Ovary (tissue), 9 donors: ENCODE results near the gene TPSB2. TPM values are rescaled to one million over a fixed set of nuclear protein-coding genes. Genes with fewer than 3 reads are reported as not detected.
"Not testable (repeated sequence)": the region's sequence is repeated elsewhere in the genome, so short reads cannot be mapped to it uniquely, and the experiment has no call there.

ENCODE experiments used
- DNase-seq, 5 donors: peaks; one replicate each; pipeline ENCODE4 v3.0.0-alpha.2; 2019 to 2020
- H3K27ac ChIP-seq, 2 donors: fragments of 200-600 bp; one replicate each; pipeline versions ENCODE4 v1.5.1 to v1.8.0; 2019 to 2022
- H3K27me3 ChIP-seq: fragments of 200-600 bp; one replicate; pipeline ENCODE4 v1.8.0; 2022
- H3K36me3 ChIP-seq: fragments of 200-600 bp; sonication (generic); one replicate; pipeline ENCODE4 v1.5.1; 2019
- H3K4me1 ChIP-seq: one replicate; pipeline ENCODE4 v1.8.1; 2013; ENCODE audit warnings: mild to moderate bottlenecking, moderate library complexity; ENCODE audit not compliant: insufficient read depth
- H3K4me3 ChIP-seq: fragments of 200-600 bp; sonication (generic); one replicate; pipeline ENCODE4 v1.5.1; 2017
- H3K9me3 ChIP-seq, 2 donors: fragments of 200-600 bp in 1 of 2; sonication (generic) in 1 of 2; one replicate each; pipeline versions ENCODE4 v1.5.1 to v1.8.1; 2013 to 2019; ENCODE audit warnings: mild to moderate bottlenecking in 1 of 2, moderate library complexity in 1 of 2
- EP300 ChIP-seq: sonication (generic); formaldehyde crosslinking; IDR thresholded peaks from one replicate; pipeline ENCODE4 v1.6.1; 2017; ENCODE audit warnings: antibody characterized with exemption
- WGBS, 3 donors: extraction: QIAGEN DNeasy Blood & Tissue Kit in 1 of 3; methylation state at CpG; one replicate each; pipeline versions ENCODE4 v1.1.5 to v1.1.7; 2013 to 2017; 5-methylcytosine and 5-hydroxymethylcytosine counted together
- intact Hi-C, 4 donors: fragments of 100-400 bp; cut with DNase I; formaldehyde crosslinking; loops; one replicate each; pipeline versions ENCODE4 v1.11.0 to v1.15.1; 2022 to 2023
- polyA plus RNA-seq, 2 donors: library from polyadenylated mRNA; stranded (reverse); fragments of 200-250 nt in 1 of 2; fragments of 350-450 nt in 1 of 2; fragmentation: Illumina TruSeq in 1 of 2; extraction: RNeasy Lipid Tissue Mini Kit (QIAGEN cat#74804) in 1 of 2; gene quantifications; one replicate each; pipeline ENCODE4 v1.2.3, GENCODE V29; 2013 to 2014
- total RNA-seq, 7 donors: library from RNA; depleted of rRNA in 2 of 7; stranded (reverse); fragments of >200 nt in 2 of 7; fragmentation: NEBNext Ultra II Directional in 3 of 7; extraction: Animal tissue kit (Norgen Biotek cat#: 25700) in 3 of 7; gene quantifications; one replicate each; pipeline versions ENCODE4 v1.1.0 to v1.2.4, GENCODE V29; 2016 to 2023
- donor health status: DM: no; HTN: no; CAD: no; lungs with moderate emphysema.
- donor health status: DM: no; HTN: no; CAD: no.
- donor health status: Bipolar disorder and iron deficiency.
- donor health status: DM: yes; HTN: yes; CAD: no.
- donor health status: DM: no; HTN: no; CAD: no.
- donor health status: DM: yes; HTN: yes; CAD: no.

Gene TPSB2
- total and polyA plus RNA-seq, 9 donors: 1.0 to 17.3 (median 4.4) TPM; not detected in 3

DNA sequence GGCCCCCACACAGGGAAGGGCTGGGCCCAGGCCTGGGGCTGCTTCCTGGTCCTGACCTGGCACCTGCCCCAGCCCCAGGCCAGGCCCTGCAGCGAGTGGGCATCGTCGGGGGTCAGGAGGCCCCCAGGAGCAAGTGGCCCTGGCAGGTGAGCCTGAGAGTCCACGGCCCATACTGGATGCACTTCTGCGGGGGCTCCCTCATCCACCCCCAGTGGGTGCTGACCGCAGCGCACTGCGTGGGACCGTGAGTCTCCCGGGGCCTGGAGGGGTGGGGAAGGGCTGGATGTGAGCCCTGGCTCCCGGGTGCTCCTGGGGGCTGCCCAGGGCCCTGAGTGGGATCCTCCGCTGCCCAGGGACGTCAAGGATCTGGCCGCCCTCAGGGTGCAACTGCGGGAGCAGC, 11.1 kb upstream of the TPSB2 start:
- H3K4me1 ChIP-seq, intact Hi-C loops, H3K36me3 ChIP-seq, H3K9me3 ChIP-seq, H3K27ac ChIP-seq, H3K27me3 ChIP-seq, H3K4me3 ChIP-seq: not testable (repeated sequence)
- WGBS, 3 donors: 58 to 95% methylated on average over 4 to 12 of the region's 15 CpGs; no CpG with 5 or more reads in 1 of the 3 donors
- peak in 1 of 5 donors; percentile 20 for DNase-seq

GRCh38 chr16:1240436-1240835, 10.5 kb upstream of the TPSB2 start, which contains the start of gene TPSAB1:
Gene TPSAB1, plus strand, starts transcription at chr16:1240705. Its CDS starts 234 bp downstream, at chr16:1240939.
- intact Hi-C loops, H3K4me3 ChIP-seq, H3K9me3 ChIP-seq, H3K27me3 ChIP-seq, H3K36me3 ChIP-seq, H3K4me1 ChIP-seq, H3K27ac ChIP-seq: not testable (repeated sequence)
- 38 to 68% methylated on average over 6 to 7 of the region's 12 CpGs; no CpG with 5 or more reads in 1 of the 3 donors for WGBS, 3 donors
- peak in 1 of 5 donors; percentile 1 for DNase-seq

- H3K9me3 ChIP-seq, H3K4me3 ChIP-seq, intact Hi-C loops, H3K27ac ChIP-seq, H3K27me3 ChIP-seq, H3K36me3 ChIP-seq, H3K4me1 ChIP-seq: not testable (repeated sequence)
- peak in 1 of 5 donors; percentile 13 for DNase-seq
- WGBS, 3 donors: 75 to 95% (median 78%) methylated on average over 7 to 9 of the region's 9 CpGs
Measured at GRCh38 chr16:1239575-1239974, 9.6 kb upstream of the TPSB2 start.

DNA sequence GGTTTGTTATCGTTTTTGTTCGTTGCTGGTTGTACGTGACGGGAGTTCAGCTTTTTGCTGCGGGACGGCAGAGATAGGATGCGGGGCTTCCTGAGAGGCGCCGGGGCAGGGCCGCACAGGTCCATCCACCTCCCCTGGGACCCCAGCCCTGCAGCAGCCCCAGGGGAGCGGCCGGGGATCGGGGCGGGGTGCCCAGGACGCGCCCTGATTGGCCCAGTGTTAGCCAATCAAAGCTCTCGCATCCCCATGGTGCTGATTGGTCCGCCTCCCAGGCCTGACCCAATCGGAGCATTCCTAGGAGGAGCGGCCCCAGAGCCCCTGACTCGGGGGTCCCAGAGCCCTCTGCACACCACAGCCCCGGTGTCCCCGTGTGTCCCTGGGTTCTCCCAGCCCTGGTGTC, 8.9 kb upstream of the TPSB2 start:
- H3K27ac ChIP-seq, H3K9me3 ChIP-seq, H3K36me3 ChIP-seq, H3K4me1 ChIP-seq, intact Hi-C loops, H3K27me3 ChIP-seq, H3K4me3 ChIP-seq: not testable (repeated sequence)
- DNase-seq: peak in 2 of 5 donors; percentile 22 to 59
- 7 to 33% (median 23%) methylated on average over 4 to 20 of the region's 23 CpGs for WGBS, 3 donors

- H3K36me3 ChIP-seq: no peaks in the 10 kb centered on the region
- no peaks in the 10 kb centered on the region for H3K27me3 ChIP-seq
- no peak overlapping the region for H3K27ac ChIP-seq
- H3K4me3 ChIP-seq: no peak overlapping the region
- no peaks in the 10 kb centered on the region for H3K9me3 ChIP-seq
- H3K4me1 ChIP-seq: no peaks in the 10 kb centered on the region
- intact Hi-C loops: no loop called here
- WGBS, 3 donors: 70 to 73% (median 71%) methylated on average over 9 of the region's 9 CpGs
- no peak for TF ChIP-seq EP300
- peak in 1 of 5 donors; percentile 5 for DNase-seq
Measured at GRCh38 chr16:1237990-1238389, 8.0 kb upstream of the TPSB2 start.

GRCh38 chr16:1236659-1237058, 6.7 kb upstream of the TPSB2 start:
- H3K4me3 ChIP-seq, DNase-seq, H3K27me3 ChIP-seq, H3K27ac ChIP-seq, H3K36me3 ChIP-seq, H3K4me1 ChIP-seq, intact Hi-C loops, H3K9me3 ChIP-seq: not testable (repeated sequence)
- WGBS, 3 donors: no CpG with 5 or more reads among the region's 29 CpGs

DNA sequence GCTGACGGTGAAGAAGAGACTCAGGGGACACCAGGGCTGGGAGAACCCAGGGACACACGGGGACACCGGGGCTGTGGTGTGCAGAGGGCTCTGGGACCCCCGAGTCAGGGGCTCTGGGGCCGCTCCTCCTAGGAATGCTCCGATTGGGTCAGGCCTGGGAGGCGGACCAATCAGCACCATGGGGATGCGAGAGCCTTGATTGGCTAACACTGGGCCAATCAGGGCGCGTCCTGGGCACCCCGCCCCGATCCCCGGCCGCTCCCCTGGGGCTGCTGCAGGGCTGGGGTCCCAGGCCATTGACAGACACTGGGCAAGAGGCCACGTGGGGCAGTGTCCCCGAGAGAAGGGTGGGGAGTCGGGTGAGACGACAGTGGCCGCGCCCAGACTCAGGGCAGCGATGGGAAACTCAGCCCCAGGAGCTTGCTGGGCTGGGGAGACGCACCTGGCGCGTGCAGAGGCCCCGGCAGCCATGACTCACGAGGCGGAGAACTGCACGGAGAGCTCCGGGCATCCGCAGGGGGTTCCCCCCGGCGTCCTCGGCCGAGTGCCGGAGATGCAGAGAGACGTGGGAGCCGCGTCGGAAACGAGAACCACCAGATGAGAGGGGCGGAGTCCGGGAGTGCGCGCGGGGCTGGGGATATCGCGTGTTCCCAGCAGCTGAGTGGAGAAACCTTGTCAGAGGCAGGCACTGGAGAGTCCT, 2.2 kb upstream of the TPSB2 start:
- DNase-seq, H3K4me1 ChIP-seq, intact Hi-C loops, H3K9me3 ChIP-seq, H3K4me3 ChIP-seq, H3K27ac ChIP-seq, H3K27me3 ChIP-seq, H3K36me3 ChIP-seq: not testable (repeated sequence)
- no CpG with 5 or more reads among the region's 47 CpGs for WGBS, 3 donors

DNA sequence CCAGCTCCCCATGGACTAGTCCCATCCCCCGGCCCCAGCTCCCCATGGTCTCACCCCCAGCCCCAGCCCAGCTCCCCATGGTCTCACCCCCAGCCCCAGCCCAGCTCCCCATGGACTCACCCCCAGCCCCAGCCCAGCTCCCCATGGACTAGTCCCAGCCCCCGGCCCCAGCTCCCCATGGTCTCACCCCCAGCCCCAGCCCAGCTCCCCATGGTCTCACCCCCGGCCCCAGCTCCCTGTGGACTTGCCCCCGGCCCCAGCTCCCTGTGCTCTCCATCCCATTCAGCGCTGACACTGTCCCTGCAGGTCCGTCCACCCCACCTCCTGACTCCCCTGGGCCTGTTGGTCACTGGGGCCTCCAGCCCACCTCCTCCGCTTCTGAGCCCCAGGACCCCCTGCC, 1.3 kb upstream of the TPSB2 start:
- H3K36me3 ChIP-seq, H3K4me3 ChIP-seq, H3K4me1 ChIP-seq, H3K27ac ChIP-seq, H3K9me3 ChIP-seq, H3K27me3 ChIP-seq, intact Hi-C loops: not testable (repeated sequence)
- peak in 3 of 5 donors; percentile 5 to 31 (median 20) for DNase-seq
- 72 to 100% methylated on average over 1 to 7 of the region's 7 CpGs; no CpG with 5 or more reads in 1 of the 3 donors for WGBS, 3 donors

GRCh38 chr16:1230471-1231212, 658 bp upstream of the TPSB2 start:
- H3K9me3 ChIP-seq, intact Hi-C loops, H3K4me3 ChIP-seq, H3K27me3 ChIP-seq, H3K36me3 ChIP-seq, H3K4me1 ChIP-seq, H3K27ac ChIP-seq: not testable (repeated sequence)
- DNase-seq: peak in 3 of 5 donors; percentile 8 to 31 (median 15)
- WGBS, 3 donors: 65 to 74% (median 69%) methylated on average over 15 to 17 of the region's 17 CpGs

DNA sequence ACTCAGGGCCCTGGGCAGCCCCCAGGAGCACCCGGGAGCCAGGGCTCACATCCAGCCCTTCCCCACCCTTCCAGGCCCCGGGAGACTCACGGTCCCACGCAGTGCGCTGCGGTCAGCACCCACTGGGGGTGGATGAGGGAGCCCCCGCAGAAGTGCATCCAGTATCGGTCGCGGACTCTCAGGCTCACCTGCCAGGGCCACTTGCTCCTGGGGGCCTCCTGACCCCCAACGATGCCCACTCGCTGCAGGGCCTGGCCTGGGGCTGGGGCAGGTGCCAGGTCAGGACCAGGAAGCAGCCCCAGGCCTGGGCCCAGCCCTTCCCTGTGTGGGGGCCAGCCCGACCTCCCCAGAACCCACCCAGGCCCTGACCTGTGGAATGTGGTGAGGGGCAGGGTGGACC, 508 bp downstream of the TPSB2 start:
- H3K27me3 ChIP-seq, H3K27ac ChIP-seq, H3K36me3 ChIP-seq, intact Hi-C loops, H3K4me3 ChIP-seq, H3K9me3 ChIP-seq, H3K4me1 ChIP-seq: not testable (repeated sequence)
- 67% methylated on average over 9 of the region's 13 CpGs; no CpG with 5 or more reads in 2 of the 3 donors for WGBS, 3 donors
- DNase-seq: peak in 3 of 5 donors; percentile 6 to 24 (median 22)

GRCh38 chr16:1228227-1228626, 1.8 kb downstream of the TPSB2 start:
- H3K27ac ChIP-seq, H3K9me3 ChIP-seq, H3K4me3 ChIP-seq, H3K27me3 ChIP-seq, H3K4me1 ChIP-seq, intact Hi-C loops, H3K36me3 ChIP-seq: not testable (repeated sequence)
- DNase-seq: peak in 4 of 5 donors; percentile 5 to 31 (median 12)
- 62 to 72% (median 66%) methylated on average over 6 to 7 of the region's 7 CpGs for WGBS, 3 donors
